Ovary (tissue), 3 donors: ENCODE data around the gene C2orf72.

Experiments used
- CTCF ChIP-seq, 3 donors: fragments of 450-650 bp in 2 of 3; fragments of 200-600 bp in 1 of 3; IDR thresholded peaks; one replicate each; pipeline versions ENCODE4 v1.5.1 to v1.8.0; 2016 to 2022; ENCODE audit warnings: antibody characterized with exemption in 3 of 3, mild to moderate bottlenecking in 1 of 3
- EP300 ChIP-seq: sonication (generic); formaldehyde crosslinking; IDR thresholded peaks from one replicate; pipeline ENCODE4 v1.6.1; 2017; ENCODE audit warnings: antibody characterized with exemption
- POLR2A ChIP-seq: fragments of 450-650 bp; IDR thresholded peaks from one replicate; pipeline ENCODE4 v1.6.1; 2017; ENCODE audit warnings: antibody characterized with exemption, mild to moderate bottlenecking, moderate library complexity
- donor health status: DM: no; HTN: no; CAD: no.

GRCh38 chr2:231036131-231036530, 1.2 kb upstream of the C2orf72 start:
- no peak for TF ChIP-seq CTCF (IDR thresholded peaks at IDR 0.05)
- no peak for TF ChIP-seq EP300
- no peak for TF ChIP-seq POLR2A
